IMR-90 (cell line): ENCODE measurements around the gene NOX3. TPM values are rescaled to one million over a fixed set of nuclear protein-coding genes. Genes with fewer than 3 reads are reported as not detected.

ENCODE experiments used
- ATAC-seq: fragments of 200-7000 bp; cut with Tn5 transposase; 2 replicates; pipeline ENCODE4 v1.9.1; 2020; ENCODE audit warnings: low read depth, mild to moderate bottlenecking, moderate library complexity
- BruUV-seq: library from RNA; stranded (reverse); fragments of 400-500 nt; replicated peaks from 2 replicates; lab custom pipeline; 2021; lab: Mats Ljungman, UMichigan
- CTCF ChIA-PET: fragments of 300-600 bp; formaldehyde crosslinking; extraction: SDS; loops from one replicate; lab custom pipeline; 2021; ENCODE audit warnings: antibody characterized with exemption; lab: Yijun Ruan, JAX
- POLR2A ChIA-PET: fragments of 300-600 bp; sonication (Branson Sonifier 250); formaldehyde crosslinking; loops from one replicate; lab custom pipeline; 2022; ENCODE audit warnings: antibody characterized with exemption; ENCODE audit not compliant: unreplicated experiment; lab: Charles Lee
- DNase-seq: peaks from one replicate; pipeline ENCODE4 v3.0.0; 2013
- H2AFZ ChIP-seq: replicated peaks from 2 replicates; pipeline ENCODE3; 2013; ENCODE audit warnings: low read length, mild to moderate bottlenecking; ENCODE audit not compliant: poor library complexity
- H2AK5ac ChIP-seq: 2 replicates; pipeline ENCODE4 v1.6.1; 2013; ENCODE audit warnings: low read depth, low read length, inconsistent platforms
- H2AK9ac ChIP-seq: replicated peaks from 2 replicates; pipeline ENCODE3; 2013; ENCODE audit warnings: mild to moderate bottlenecking, low read depth, low read length, moderate library complexity; ENCODE audit not compliant: poor library complexity
- H2BK120ac ChIP-seq: 2 replicates; pipeline ENCODE4 v1.6.1; 2013; ENCODE audit warnings: low read depth, low read length, inconsistent platforms
- H2BK15ac ChIP-seq: 3 replicates; pipeline ENCODE4 v1.6.1; 2013; ENCODE audit warnings: low read depth, low read length, inconsistent platforms
- H2BK20ac ChIP-seq: 2 replicates; pipeline ENCODE4 v1.6.1; 2013; ENCODE audit warnings: low read depth, mild to moderate bottlenecking, inconsistent platforms, low read length, moderate library complexity
- H2BK5ac ChIP-seq: 2 replicates; pipeline ENCODE4 v1.6.1; 2013; ENCODE audit warnings: mild to moderate bottlenecking, low read depth, low read length, inconsistent platforms; ENCODE audit not compliant: poor library complexity, severe bottlenecking
- H3K14ac ChIP-seq: replicated peaks from 2 replicates; pipeline ENCODE4 v1.6.1; 2013; ENCODE audit warnings: low read depth, low read length, inconsistent platforms
- H3K18ac ChIP-seq: 2 replicates; pipeline ENCODE4 v1.6.1; 2013; ENCODE audit warnings: low read depth, low read length, control low read depth
- H3K23ac ChIP-seq: 2 replicates; pipeline ENCODE4 v1.6.1; 2013; ENCODE audit warnings: low read depth, low read length, inconsistent platforms
- H3K27ac ChIP-seq: 2 replicates; pipeline ENCODE4 v1.5.1; 2013; ENCODE audit warnings: mild to moderate bottlenecking, control low read depth, low read length; ENCODE audit not compliant: insufficient read depth
- H3K27me3 ChIP-seq: 2 replicates; pipeline ENCODE4 v1.6.1; 2013; ENCODE audit warnings: low read length; ENCODE audit not compliant: control insufficient read depth, insufficient read depth
- H3K36me3 ChIP-seq: 2 replicates; pipeline ENCODE4 v1.6.1; 2013; ENCODE audit warnings: low read length, mixed read lengths; ENCODE audit not compliant: control insufficient read depth, insufficient read depth
- H3K4ac ChIP-seq: 2 replicates; pipeline ENCODE4 v1.6.1; 2013; ENCODE audit warnings: low read depth, low read length, inconsistent platforms
- H3K4me1 ChIP-seq: 2 replicates; pipeline ENCODE4 v1.6.1; 2013; ENCODE audit warnings: low read length, mixed read lengths; ENCODE audit not compliant: control insufficient read depth, insufficient read depth
- H3K4me2 ChIP-seq: 2 replicates; pipeline ENCODE4 v1.6.1; 2013; ENCODE audit warnings: low read depth, mild to moderate bottlenecking, control low read depth, low read length, moderate library complexity
- H3K4me3 ChIP-seq: 2 replicates; pipeline ENCODE4 v1.5.1; 2013; ENCODE audit warnings: low read depth, mild to moderate bottlenecking, control low read depth, low read length, moderate library complexity; ENCODE audit not compliant: insufficient read depth
- H3K56ac ChIP-seq: 2 replicates; pipeline ENCODE4 v1.6.1; 2013; ENCODE audit warnings: low read length, inconsistent platforms; ENCODE audit not compliant: insufficient read depth; ENCODE audit errors: extremely low read depth
- H3K79me1 ChIP-seq, 2 experiments: 2 replicates each; pipeline ENCODE4 v1.6.1; 2013; ENCODE audit warnings: low read length in 2 of 2, inconsistent platforms in 1 of 2, low read depth in 1 of 2
- H3K9ac ChIP-seq: 2 replicates; pipeline ENCODE4 v1.6.1; 2013; ENCODE audit warnings: low read depth, low read length, control low read depth
- H3K9me1 ChIP-seq: 2 replicates; pipeline ENCODE4 v1.6.1; 2013; ENCODE audit warnings: low read length, inconsistent platforms; ENCODE audit not compliant: insufficient read depth
- H3K9me3 ChIP-seq: 2 replicates; pipeline ENCODE4 v1.6.1; 2013; ENCODE audit warnings: low read length; ENCODE audit not compliant: control insufficient read depth, insufficient read depth
- H4K20me1 ChIP-seq: 2 replicates; pipeline ENCODE4 v1.6.1; 2013; ENCODE audit warnings: low read length, inconsistent platforms; ENCODE audit not compliant: insufficient read depth
- H4K5ac ChIP-seq: 2 replicates; pipeline ENCODE4 v1.6.1; 2013; ENCODE audit warnings: mild to moderate bottlenecking, low read depth, low read length, control low read depth
- H4K8ac ChIP-seq, 2 experiments: 2 replicates each; pipeline ENCODE4 v1.6.1; 2013; ENCODE audit warnings: low read depth in 2 of 2, low read length in 2 of 2, control low read depth in 1 of 2, inconsistent platforms in 1 of 2
- H4K91ac ChIP-seq: 2 replicates; pipeline ENCODE4 v1.6.1; 2013; ENCODE audit warnings: low read depth, low read length, inconsistent platforms; ENCODE audit not compliant: insufficient read depth
- CEBPB ChIP-seq: IDR thresholded peaks from 2 replicates; pipeline ENCODE4 v1.6.1; 2012; ENCODE audit warnings: low read depth, low read length, improper control_type of control experiment
- MAFK ChIP-seq: IDR thresholded peaks from 2 replicates; pipeline ENCODE4 v1.6.1; 2012; ENCODE audit warnings: low read depth, low read length, improper control_type of control experiment
- dilution Hi-C: fragments of 300-500 bp; cut with HindIII; formaldehyde crosslinking; loops from one replicate; pipeline ENCODE4 v1.14.3; 2018; ENCODE audit warnings: low sequenced_read_pairs; ENCODE audit not compliant: unreplicated experiment
- in situ Hi-C: fragments of 300-500 bp; cut with MboI; formaldehyde crosslinking; loops from 3 replicates; pipeline ENCODE4 v1.14.3; 2019; ENCODE audit warnings: low sequenced_read_pairs, inconsistent platforms, mixed read lengths
- intact Hi-C: fragments of 100-400 bp; cut with micrococcal nuclease; formaldehyde crosslinking; loops from 2 replicates; pipeline ENCODE4 v1.10.0; 2022
- polyA plus RNA-seq, 3 experiments: library from polyadenylated mRNA; depleted of rRNA; stranded (reverse); fragments of >200 nt; gene quantifications; 2 replicates each; pipeline ENCODE4 v1.2.3, GENCODE V29; 2012; ENCODE audit warnings: low replicate concordance in 1 of 3
- total RNA-seq: library from RNA; depleted of rRNA; stranded (reverse); fragments of >200 nt; gene quantifications from 2 replicates; pipeline ENCODE4 v1.2.3, GENCODE V29; 2012

The NOX3 gene
- total and polyA plus RNA-seq, 2 of the 4 experiments (the other 2 are of a cell fraction) = not detected

- dilution Hi-C loops (no loop called here), intact Hi-C loops (no loop called here), in situ Hi-C loops (no loop called here)
- no peaks in the 10 kb centered on the region for H3K27me3 ChIP-seq
- ChIA-PET CTCF (no interaction called here), POLR2A (no interaction called here)
- no peak overlapping the region for H3K56ac ChIP-seq
- H2AK9ac ChIP-seq = no peak overlapping the region
- no peak overlapping the region for H2BK20ac ChIP-seq
- TF ChIP-seq MAFK (no peak), CEBPB (0 out of 2 replicates have a peak, but pooled peaks have one; percentile 20)
- H4K20me1 ChIP-seq = no peaks in the 10 kb centered on the region
- peak overlapping the region; percentile 70 for H2BK5ac ChIP-seq
- no peaks in the 10 kb centered on the region for H3K79me1 ChIP-seq
- ATAC-seq (peak; percentile 27), DNase-seq (peak; percentile 43)
- H4K91ac ChIP-seq = no peak overlapping the region
- no peak overlapping the region for H3K27ac ChIP-seq
- no peak overlapping the region for H2AK5ac ChIP-seq
- H4K5ac ChIP-seq = no peak overlapping the region
- no peak overlapping the region for H3K4ac ChIP-seq
- no peak overlapping the region for H3K4me3 ChIP-seq
- H2AFZ ChIP-seq = no peak overlapping the region
- H4K8ac ChIP-seq = no peak overlapping the region
- no peak overlapping the region for H3K9ac ChIP-seq
- no peak overlapping the region; the same call in 1 of the 2 replicates for H3K18ac ChIP-seq
- no peak overlapping the region; the same call in 1 of the 2 replicates for H3K23ac ChIP-seq
- no peaks in the 10 kb centered on the region for H3K9me1 ChIP-seq
- no TSS peak for BruUV-seq
- no peak overlapping the region for H3K14ac ChIP-seq
- no peaks in the 10 kb centered on the region for H3K36me3 ChIP-seq
- peaks cover 6% of the 10 kb centered on the region; the same call in 1 of the 2 replicates for H3K9me3 ChIP-seq
- H2BK15ac ChIP-seq = no peak overlapping the region
- H3K4me2 ChIP-seq = no peak overlapping the region
- no peaks in the 10 kb centered on the region; the same call in 1 of the 2 replicates for H3K4me1 ChIP-seq
- H2BK120ac ChIP-seq = no peak overlapping the region
Measured at GRCh38 chr6:155388591-155388990, 67.0 kb downstream of the NOX3 start.
